Mesenchymal stem cell (in vitro differentiated cells and primary cell): ENCODE results near the gene RIN3.
A peak's percentile ranks its signal among the peaks of the same experiment; 100 is the strongest.

Experiments used
- DNase-seq: peaks from one replicate; pipeline ENCODE4 v3.0.0-alpha.2; 2013
- H2AFZ ChIP-seq: one replicate; pipeline ENCODE4 v1.6.1; 2013; ENCODE audit warnings: low read depth, mild to moderate bottlenecking, control low read depth, inconsistent platforms, low read length, moderate library complexity
- H2AK5ac ChIP-seq: 2 replicates; pipeline ENCODE4 v1.6.1; 2013; ENCODE audit warnings: low read length, moderate library complexity, mild to moderate bottlenecking, inconsistent platforms; ENCODE audit not compliant: severe bottlenecking
- H2BK120ac ChIP-seq: one replicate; pipeline ENCODE4 v1.6.1; 2013; ENCODE audit warnings: low read depth, mild to moderate bottlenecking, inconsistent platforms, low read length, moderate library complexity
- H2BK12ac ChIP-seq, 2 experiments: one replicate each; pipeline ENCODE4 v1.6.1; 2013; ENCODE audit warnings: inconsistent platforms in 2 of 2, low read length in 2 of 2, mild to moderate bottlenecking in 2 of 2, moderate library complexity in 2 of 2, control low read depth in 1 of 2
- H2BK15ac ChIP-seq: one replicate; pipeline ENCODE4 v1.6.1; 2013; ENCODE audit warnings: mild to moderate bottlenecking, low read depth, inconsistent platforms; ENCODE audit not compliant: poor library complexity, severe bottlenecking
- H2BK5ac ChIP-seq: 2 replicates; pipeline ENCODE4 v1.6.1; 2013; ENCODE audit warnings: low read depth, mild to moderate bottlenecking, low read length, control low read depth, inconsistent platforms; ENCODE audit not compliant: poor library complexity, severe bottlenecking
- H3K14ac ChIP-seq, 2 experiments: one replicate each; pipeline ENCODE4 v1.6.1; 2013; ENCODE audit warnings: inconsistent platforms in 2 of 2, low read length in 2 of 2, control low read depth in 1 of 2, mild to moderate bottlenecking in 1 of 2, moderate library complexity in 1 of 2
- H3K18ac ChIP-seq, 2 experiments: one replicate each; pipeline ENCODE4 v1.6.1; 2013; ENCODE audit warnings: inconsistent platforms in 2 of 2, low read length in 2 of 2, control low read depth in 1 of 2, low read depth in 1 of 2, mild to moderate bottlenecking in 1 of 2
- H3K23ac ChIP-seq, 2 experiments: one replicate each; pipeline ENCODE4 v1.6.1; 2013; ENCODE audit warnings: inconsistent platforms in 2 of 2, low read length in 2 of 2, mild to moderate bottlenecking in 2 of 2, moderate library complexity in 2 of 2, control low read depth in 1 of 2
- H3K27ac ChIP-seq: 2 replicates; pipeline ENCODE4 v1.5.1; 2013; ENCODE audit warnings: mild to moderate bottlenecking, moderate library complexity, low read length, control low read depth, inconsistent platforms; ENCODE audit not compliant: poor library complexity, severe bottlenecking
- H3K27me3 ChIP-seq, 2 experiments: 2 replicates each; pipeline versions ENCODE4 v1.6.1 to v1.7.0; 2013; ENCODE audit warnings: low read length in 2 of 2, mild to moderate bottlenecking in 2 of 2, moderate library complexity in 2 of 2, control low read depth in 1 of 2, inconsistent platforms in 1 of 2; ENCODE audit not compliant: control insufficient read depth in 1 of 2, insufficient read depth in 1 of 2
- H3K36me3 ChIP-seq, 2 experiments: 2 replicates each; pipeline versions ENCODE4 v1.6.1 to v1.7.0; 2013; ENCODE audit warnings: low read length in 2 of 2, control low read depth in 1 of 2, inconsistent platforms in 1 of 2, low read depth in 1 of 2, mild to moderate bottlenecking in 1 of 2; ENCODE audit not compliant: insufficient read depth in 2 of 2, control insufficient read depth in 1 of 2
- H3K4ac ChIP-seq, 2 experiments: one replicate each; pipeline ENCODE4 v1.6.1; 2013; ENCODE audit warnings: inconsistent platforms in 2 of 2, low read length in 2 of 2, mild to moderate bottlenecking in 2 of 2, moderate library complexity in 2 of 2, control low read depth in 1 of 2, low read depth in 1 of 2
- H3K4me1 ChIP-seq: 2 replicates; pipeline ENCODE4 v1.6.1; 2013; ENCODE audit warnings: low read depth, low read length, control low read depth; ENCODE audit not compliant: control insufficient read depth, insufficient read depth
- H3K4me2 ChIP-seq: 2 replicates; pipeline ENCODE4 v1.6.1; 2013; ENCODE audit warnings: low read length, mild to moderate bottlenecking, inconsistent platforms; ENCODE audit not compliant: poor library complexity, severe bottlenecking
- H3K4me3 ChIP-seq, 2 experiments: 2 replicates each; pipeline versions ENCODE4 v1.5.1 to v1.7.0; 2013; ENCODE audit warnings: low read length in 2 of 2, mild to moderate bottlenecking in 2 of 2, control low read depth in 1 of 2, low read depth in 1 of 2; ENCODE audit not compliant: insufficient read depth in 1 of 2
- H3K79me1 ChIP-seq: replicated peaks from 2 replicates; pipeline ENCODE4 v1.6.1; 2013; ENCODE audit warnings: mild to moderate bottlenecking, control low read depth, low read length, inconsistent platforms; ENCODE audit not compliant: poor library complexity, severe bottlenecking
- H3K9ac ChIP-seq: 2 replicates; pipeline ENCODE4 v1.7.0; 2013; ENCODE audit warnings: mild to moderate bottlenecking, low read length, moderate library complexity
- H3K9me3 ChIP-seq: 2 replicates; pipeline ENCODE4 v1.7.0; 2013; ENCODE audit warnings: mild to moderate bottlenecking, low read length; ENCODE audit not compliant: control insufficient read depth
- H4K8ac ChIP-seq: one replicate; pipeline ENCODE4 v1.6.1; 2013; ENCODE audit warnings: inconsistent platforms, mild to moderate bottlenecking, low read length, moderate library complexity
- H4K91ac ChIP-seq: one replicate; pipeline ENCODE4 v1.6.1; 2013; ENCODE audit warnings: mild to moderate bottlenecking, low read length, inconsistent platforms
- WGBS: methylation state at CpG from one replicate; pipeline ENCODE4 v1.1.7; 2013; ENCODE audit warnings: mixed read lengths; 5-methylcytosine and 5-hydroxymethylcytosine counted together

RIN3 gene

GRCh38 chr14:92549105-92549858 is 35.7 kb downstream of the RIN3 start:
- 96% methylated on average over 15 of the region's 17 CpGs for WGBS
- H3K4me1 ChIP-seq: peaks cover 27% of the 10 kb centered on the region
- peaks cover 0 to 7% of the 10 kb centered on the region in 2 experiments for H3K36me3 ChIP-seq
- DNase-seq: no peak
- no peak overlapping the region for H3K4ac ChIP-seq
- H3K79me1 ChIP-seq: peaks cover 21% of the 10 kb centered on the region
- no peaks in the 10 kb centered on the region for H3K9me3 ChIP-seq
- no peak overlapping the region for H2AK5ac ChIP-seq
- H3K18ac ChIP-seq: peak overlapping the region in 1 of 2 experiments; percentile 49
- no peak overlapping the region for H3K4me2 ChIP-seq
- no peak overlapping the region for H2BK5ac ChIP-seq
- H3K14ac ChIP-seq: no peak overlapping the region
- H3K9ac ChIP-seq: peak overlapping the region; percentile 63
- peak overlapping the region in 1 of 2 experiments; percentile 12 for H3K4me3 ChIP-seq
- peak overlapping the region in 1 of 2 experiments; percentile 22 for H3K23ac ChIP-seq
- no peak overlapping the region for H2BK15ac ChIP-seq
- H4K91ac ChIP-seq: peak overlapping the region; percentile 62
- no peaks in the 10 kb centered on the region for H3K27me3 ChIP-seq
- no peak overlapping the region for H2BK12ac ChIP-seq
- H3K27ac ChIP-seq: no peak overlapping the region
- peak overlapping the region; percentile 6 for H2BK120ac ChIP-seq
- H4K8ac ChIP-seq: no peak overlapping the region
- H2AFZ ChIP-seq: no peak overlapping the region

- Histone ChIP-seq H2AK5ac (no peak overlapping the region), H2BK5ac (no peak overlapping the region), H4K8ac (no peak overlapping the region), H3K18ac (peak overlapping the region in 1 of 2 experiments; percentile 5), H2BK12ac (no peak overlapping the region), H3K79me1 (peaks cover 21% of the 10 kb centered on the region), H3K27ac (no peak overlapping the region), H3K4me2 (no peak overlapping the region), H3K27me3 (no peaks in the 10 kb centered on the region), H4K91ac (no peak overlapping the region), H3K4ac (no peak overlapping the region), H3K9ac (peak overlapping the region; percentile 63), H3K4me3 (peak overlapping the region in 1 of 2 experiments; percentile 12), H3K36me3 (peaks cover 0 to 7% of the 10 kb centered on the region in 2 experiments), H3K23ac (no peak overlapping the region), H2AFZ (no peak overlapping the region), H3K14ac (no peak overlapping the region), H2BK15ac (no peak overlapping the region), H3K9me3 (no peaks in the 10 kb centered on the region), H2BK120ac (no peak overlapping the region), H3K4me1 (peaks cover 28% of the 10 kb centered on the region)
- no peak for DNase-seq
- 86% methylated on average over 4 of the region's 7 CpGs for WGBS
Observed at GRCh38 chr14:92549859-92550230, 36.3 kb downstream of the RIN3 start.

- Histone ChIP-seq H3K27ac (no peak overlapping the region), H3K9ac (no peak overlapping the region), H2BK15ac (no peak overlapping the region), H3K9me3 (no peaks in the 10 kb centered on the region), H4K91ac (no peak overlapping the region), H2BK12ac (no peak overlapping the region), H3K18ac (no peak overlapping the region), H2BK5ac (no peak overlapping the region), H4K8ac (no peak overlapping the region), H3K4me3 (no peak overlapping the region), H2AFZ (no peak overlapping the region), H3K27me3 (no peaks in the 10 kb centered on the region), H2AK5ac (no peak overlapping the region), H2BK120ac (no peak overlapping the region), H3K79me1 (peaks cover 32% of the 10 kb centered on the region), H3K4me2 (no peak overlapping the region), H3K14ac (no peak overlapping the region), H3K4ac (no peak overlapping the region), H3K23ac (no peak overlapping the region), H3K36me3 (peaks cover 8 to 14% of the 10 kb centered on the region in 2 experiments), H3K4me1 (peaks cover 29% of the 10 kb centered on the region)
- no peak for DNase-seq
- 92% methylated on average over 11 of the region's 13 CpGs for WGBS
Observed at GRCh38 chr14:92551044-92551841, 37.7 kb downstream of the RIN3 start.

- H3K27me3 ChIP-seq: no peaks in the 10 kb centered on the region
- no peak overlapping the region for H2BK15ac ChIP-seq
- H3K4ac ChIP-seq: peak overlapping the region in 1 of 2 experiments; percentile 4
- H2BK5ac ChIP-seq: no peak overlapping the region
- H2AK5ac ChIP-seq: no peak overlapping the region
- no peak overlapping the region for H3K9ac ChIP-seq
- WGBS: 80% methylated on average over 4 of the region's 4 CpGs
- H3K23ac ChIP-seq: no peak overlapping the region
- H3K14ac ChIP-seq: no peak overlapping the region
- H3K36me3 ChIP-seq: peaks cover 16 to 17% of the 10 kb centered on the region in 2 experiments
- H4K8ac ChIP-seq: no peak overlapping the region
- H3K4me2 ChIP-seq: no peak overlapping the region
- H3K4me3 ChIP-seq: no peak overlapping the region
- peak overlapping the region; percentile 28 for H4K91ac ChIP-seq
- no peak overlapping the region for H3K18ac ChIP-seq
- no peak overlapping the region for H2AFZ ChIP-seq
- peaks cover 30% of the 10 kb centered on the region for H3K79me1 ChIP-seq
- H3K4me1 ChIP-seq: peaks cover 25% of the 10 kb centered on the region
- DNase-seq: no peak
- H3K27ac ChIP-seq: no peak overlapping the region
- H3K9me3 ChIP-seq: no peaks in the 10 kb centered on the region
- no peak overlapping the region for H2BK120ac ChIP-seq
- no peak overlapping the region for H2BK12ac ChIP-seq
Observed at GRCh38 chr14:92552066-92552465, 38.5 kb downstream of the RIN3 start.
